Immature natural killer cell (primary cell): Measurements from ENCODE around the gene RNF43. TPM values are rescaled to one million over a fixed set of nuclear protein-coding genes. Genes with fewer than 3 reads are reported as not detected.

Experiments
- DNase-seq, 3 donors: peaks; one replicate each; pipeline ENCODE4 v3.0.0; 2022; ENCODE audit warnings: mixed read lengths in 1 of 3
- H3K27ac Mint-ChIP-seq, 6 donors: one replicate each; pipeline ENCODE4 v1.8.0; 2020; ENCODE audit warnings: mixed read lengths in 6 of 6, mild to moderate bottlenecking in 5 of 6, inconsistent platforms in 4 of 6, moderate library complexity in 3 of 6
- H3K27me3 Mint-ChIP-seq, 3 donors: one replicate each; pipeline ENCODE4 v1.8.0; 2020 to 2021; ENCODE audit warnings: low read depth in 3 of 3, mild to moderate bottlenecking in 3 of 3, mixed read lengths in 3 of 3, moderate library complexity in 3 of 3, inconsistent platforms in 1 of 3
- H3K36me3 Mint-ChIP-seq, 3 donors: one replicate each; pipeline ENCODE4 v1.8.0; 2020; ENCODE audit warnings: mixed read lengths in 3 of 3, inconsistent platforms in 2 of 3, mild to moderate bottlenecking in 2 of 3
- H3K4me1 Mint-ChIP-seq, 2 donors: one replicate each; pipeline ENCODE4 v1.8.0; 2020; ENCODE audit warnings: inconsistent platforms in 2 of 2, mild to moderate bottlenecking in 2 of 2, mixed read lengths in 2 of 2, moderate library complexity in 1 of 2
- H3K4me3 Mint-ChIP-seq, 5 donors: one replicate each; pipeline ENCODE4 v1.8.0; 2020; ENCODE audit warnings: mild to moderate bottlenecking in 5 of 5, mixed read lengths in 5 of 5, inconsistent platforms in 3 of 5, moderate library complexity in 3 of 5
- H3K9me3 Mint-ChIP-seq, 6 donors: one replicate each; pipeline ENCODE4 v1.8.0; 2020; ENCODE audit warnings: mild to moderate bottlenecking in 6 of 6, mixed read lengths in 6 of 6, inconsistent platforms in 4 of 6, moderate library complexity in 3 of 6
- polyA plus RNA-seq, 3 donors: library from polyadenylated mRNA; unstranded; fragments of 300-500 nt; fragmentation: Illumina TruSeq; gene quantifications; one replicate each; pipeline ENCODE4 v1.2.3, GENCODE V29; 2021

RNF43 gene
- polyA plus RNA-seq, 3 donors from 2014 or later = 0.58 to 2.1 (median 1.3) TPM

- H3K4me3 Mint-ChIP-seq = no peak overlapping the region
- H3K27me3 Mint-ChIP-seq = peaks cover 1 to 7% (median 2%) of the 10 kb centered on the region in 3 donors
- no peak for DNase-seq
- H3K27ac Mint-ChIP-seq = peak overlapping the region; percentile 2 to 70 (median 50)
- H3K36me3 Mint-ChIP-seq = peaks cover 0 to 6% (median 0%) of the 10 kb centered on the region in 3 donors
- H3K4me1 Mint-ChIP-seq = peaks cover 64 to 69% of the 10 kb centered on the region in 2 donors
- H3K9me3 Mint-ChIP-seq = no peaks in the 10 kb centered on the region
Observed at GRCh38 chr17:58383892-58384462, 33.4 kb downstream of the RNF43 start.

GRCh38 chr17:58382872-58383242 lies 34.5 kb downstream of the RNF43 start:
- DNase-seq = no peak
- peak overlapping the region in 4 of 5 donors; percentile 59 to 82 (median 67) for H3K4me3 Mint-ChIP-seq
- H3K4me1 Mint-ChIP-seq = peaks cover 70 to 73% of the 10 kb centered on the region in 2 donors
- H3K9me3 Mint-ChIP-seq = no peaks in the 10 kb centered on the region
- H3K27me3 Mint-ChIP-seq = peaks cover 0 to 7% (median 2%) of the 10 kb centered on the region in 3 donors
- H3K36me3 Mint-ChIP-seq = no peaks in the 10 kb centered on the region
- peak overlapping the region; percentile 85 to 92 (median 87) for H3K27ac Mint-ChIP-seq

GRCh38 chr17:58382108-58382871 lies 35.0 kb downstream of the RNF43 start:
- peak in 2 of 3 donors; percentile 23 to 34 for DNase-seq
- no peaks in the 10 kb centered on the region for H3K36me3 Mint-ChIP-seq
- peak overlapping the region; percentile 35 to 82 (median 67) for H3K4me3 Mint-ChIP-seq
- H3K9me3 Mint-ChIP-seq = no peaks in the 10 kb centered on the region
- peak overlapping the region; percentile 85 to 92 (median 87) for H3K27ac Mint-ChIP-seq
- H3K27me3 Mint-ChIP-seq = peaks cover 0 to 7% (median 2%) of the 10 kb centered on the region in 3 donors
- H3K4me1 Mint-ChIP-seq = peaks cover 69 to 71% of the 10 kb centered on the region in 2 donors

- H3K36me3 Mint-ChIP-seq = no peaks in the 10 kb centered on the region
- peak overlapping the region; percentile 85 to 92 (median 88) for H3K27ac Mint-ChIP-seq
- peaks cover 69 to 73% of the 10 kb centered on the region in 2 donors for H3K4me1 Mint-ChIP-seq
- H3K9me3 Mint-ChIP-seq = no peaks in the 10 kb centered on the region
- peak overlapping the region; percentile 69 to 82 (median 74) for H3K4me3 Mint-ChIP-seq
- no peak for DNase-seq
- H3K27me3 Mint-ChIP-seq = peaks cover 0 to 7% (median 2%) of the 10 kb centered on the region in 3 donors
Observed at GRCh38 chr17:58381124-58382035, 36.0 kb downstream of the RNF43 start.

GRCh38 chr17:58380207-58381123 lies 36.9 kb downstream of the RNF43 start:
- Mint-ChIP-seq H3K4me1 (peaks cover 69 to 73% of the 10 kb centered on the region in 2 donors), H3K4me3 (peak overlapping the region; percentile 69 to 82 (median 74)), H3K27me3 (peaks cover 0 to 7% (median 0%) of the 10 kb centered on the region in 3 donors), H3K36me3 (no peaks in the 10 kb centered on the region), H3K27ac (peak overlapping the region; percentile 85 to 92 (median 88)), H3K9me3 (no peaks in the 10 kb centered on the region)
- DNase-seq = peak; percentile 20 to 41 (median 31)

GRCh38 chr17:58379511-58379824 lies 37.9 kb downstream of the RNF43 start:
- H3K9me3 Mint-ChIP-seq = no peaks in the 10 kb centered on the region
- peak overlapping the region; percentile 33 to 82 (median 69) for H3K4me3 Mint-ChIP-seq
- H3K27me3 Mint-ChIP-seq = peaks cover 0 to 7% (median 0%) of the 10 kb centered on the region in 3 donors
- DNase-seq = no peak
- peaks cover 5 to 6% (median 5%) of the 10 kb centered on the region in 3 donors for H3K36me3 Mint-ChIP-seq
- peaks cover 59 to 64% of the 10 kb centered on the region in 2 donors for H3K4me1 Mint-ChIP-seq
- peak overlapping the region; percentile 85 to 92 (median 88) for H3K27ac Mint-ChIP-seq

GRCh38 chr17:58378733-58379510 lies 38.4 kb downstream of the RNF43 start:
- H3K27ac Mint-ChIP-seq = peak overlapping the region; percentile 85 to 92 (median 88)
- H3K36me3 Mint-ChIP-seq = peaks cover 5 to 7% (median 5%) of the 10 kb centered on the region in 3 donors
- peak overlapping the region in 4 of 5 donors; percentile 33 to 82 (median 54) for H3K4me3 Mint-ChIP-seq
- peaks cover 53 to 59% of the 10 kb centered on the region in 2 donors for H3K4me1 Mint-ChIP-seq
- peaks cover 0 to 7% (median 0%) of the 10 kb centered on the region in 3 donors for H3K27me3 Mint-ChIP-seq
- no peaks in the 10 kb centered on the region for H3K9me3 Mint-ChIP-seq
- no peak for DNase-seq

- Mint-ChIP-seq H3K36me3 (peaks cover 5 to 14% (median 6%) of the 10 kb centered on the region in 3 donors), H3K4me3 (no peak overlapping the region), H3K27me3 (peaks cover 0 to 8% (median 0%) of the 10 kb centered on the region in 3 donors), H3K9me3 (no peaks in the 10 kb centered on the region), H3K4me1 (peaks cover 49 to 52% of the 10 kb centered on the region in 2 donors), H3K27ac (no peak overlapping the region)
- DNase-seq = no peak
Observed at GRCh38 chr17:58377661-58378060, 39.7 kb downstream of the RNF43 start.

- H3K27ac Mint-ChIP-seq = peak overlapping the region in 1 of 6 donors; percentile 31
- no peak for DNase-seq
- peaks cover 0 to 10% (median 0%) of the 10 kb centered on the region in 3 donors for H3K27me3 Mint-ChIP-seq
- H3K9me3 Mint-ChIP-seq = no peaks in the 10 kb centered on the region
- H3K36me3 Mint-ChIP-seq = peaks cover 5 to 18% (median 10%) of the 10 kb centered on the region in 3 donors
- no peak overlapping the region for H3K4me3 Mint-ChIP-seq
- H3K4me1 Mint-ChIP-seq = peaks cover 49 to 52% of the 10 kb centered on the region in 2 donors
Observed at GRCh38 chr17:58377093-58377601, 40.2 kb downstream of the RNF43 start.

GRCh38 chr17:58376472-58377000 lies 40.8 kb downstream of the RNF43 start:
- no peak overlapping the region for H3K4me3 Mint-ChIP-seq
- peaks cover 0 to 6% (median 0%) of the 10 kb centered on the region in 3 donors for H3K27me3 Mint-ChIP-seq
- no peak overlapping the region for H3K27ac Mint-ChIP-seq
- H3K36me3 Mint-ChIP-seq = peaks cover 5 to 18% (median 10%) of the 10 kb centered on the region in 3 donors
- H3K9me3 Mint-ChIP-seq = no peaks in the 10 kb centered on the region
- DNase-seq = no peak
- H3K4me1 Mint-ChIP-seq = peaks cover 49 to 52% of the 10 kb centered on the region in 2 donors

- Mint-ChIP-seq H3K27ac (no peak overlapping the region), H3K4me3 (no peak overlapping the region), H3K9me3 (no peaks in the 10 kb centered on the region), H3K4me1 (peaks cover 49 to 52% of the 10 kb centered on the region in 2 donors), H3K27me3 (peaks cover 0 to 6% (median 0%) of the 10 kb centered on the region in 3 donors), H3K36me3 (peaks cover 5 to 18% (median 10%) of the 10 kb centered on the region in 3 donors)
- no peak for DNase-seq
Observed at GRCh38 chr17:58375811-58376210, 41.5 kb downstream of the RNF43 start.
